ENCODE measurements around the gene TCTN2. TPM values are rescaled to one million over a fixed set of nuclear protein-coding genes. Genes with fewer than 3 reads are reported as not detected.

Gene TCTN2
- total and polyA plus RNA-seq, 2 of the 8 experiments (the other 6 are each of a cell fraction or from before 2014, with no cell fraction given) = 7.5 to 8.4 TPM

- no peak for TF ChIP-seq CHD7 (IDR thresholded peaks at IDR 0.05; ENCODE audit: insufficient replicate concordance, low read length)
- TF ChIP-seq RNF2 (IDR thresholded peaks at IDR 0.05; ENCODE audit: borderline replicate concordance, low read depth, low read length, missing control alignments, poor library complexity, severe bottlenecking) = no peak
- no peak for TF ChIP-seq TAF7 (optimal IDR thresholded peaks at IDR 0.05; ENCODE audit: borderline replicate concordance, low read depth, low read length)
- TF ChIP-seq PHF8 (conservative IDR thresholded peaks at IDR 0.05; ENCODE audit: low read depth, low read length) = no peak
- TF ChIP-seq KDM1A (IDR thresholded peaks at IDR 0.05; ENCODE audit: borderline replicate concordance, low read length) = no peak
- TF ChIP-seq CTCF (IDR thresholded peaks at IDR 0.05; ENCODE audit: control extremely low read depth in 1 of 3, insufficient read depth in 1 of 3, low read depth in 1 of 3, low read length in 3 of 3) = no peak
- no peak for TF ChIP-seq KDM5A (IDR thresholded peaks at IDR 0.05; ENCODE audit: low read length)
- TF ChIP-seq CHD2 (IDR thresholded peaks at IDR 0.05; ENCODE audit: low read length) = no peak
Observed at GRCh38 chr12:123752046-123752445, 81.1 kb downstream of the TCTN2 start (continued).

Measured in H1 (cell line).